Lower lobe of right lung (tissue), 2 donors: Measurements from ENCODE around the gene CTSZ. TPM values are rescaled to one million over a fixed set of nuclear protein-coding genes. Genes with fewer than 3 reads are reported as not detected.

Source experiments
- ATAC-seq, 2 donors: fragments of 200-7000 bp; cut with Tn5 transposase; one replicate each; pipeline ENCODE4 v1.9.1; 2020 to 2022; ENCODE audit warnings: mild to moderate bottlenecking in 2 of 2, moderate library complexity in 2 of 2
- DNase-seq: peaks from one replicate; pipeline ENCODE4 v3.0.0-alpha.2; 2020
- H3K27ac ChIP-seq: fragments of 200-600 bp; one replicate; pipeline ENCODE4 v1.8.0; 2022
- H3K27me3 ChIP-seq: fragments of 200-600 bp; one replicate; pipeline ENCODE4 v1.8.0; 2022; ENCODE audit warnings: low read depth
- H3K36me3 ChIP-seq: fragments of 200-600 bp; one replicate; pipeline ENCODE4 v1.8.0; 2022; ENCODE audit warnings: mild to moderate bottlenecking
- H3K4me1 ChIP-seq: fragments of 200-600 bp; one replicate; pipeline ENCODE4 v1.8.0; 2022
- H3K4me3 ChIP-seq: fragments of 200-600 bp; one replicate; pipeline ENCODE4 v1.8.0; 2022; ENCODE audit warnings: mild to moderate bottlenecking
- H3K9me3 ChIP-seq: fragments of 200-600 bp; one replicate; pipeline ENCODE4 v1.8.0; 2022
- intact Hi-C: fragments of 100-400 bp; cut with DNase I; formaldehyde crosslinking; loops from one replicate; pipeline ENCODE4 v1.11.0; 2022
- total RNA-seq: library from RNA; stranded (reverse); fragmentation: NEBNext Ultra II Directional; extraction: Animal tissue kit (Norgen Biotek cat#: 25700); gene quantifications from one replicate; pipeline ENCODE4 v1.2.1, GENCODE V29; 2021
- TF ChIP-seq, protein P1 (sequence below): fragments of 200-600 bp; IDR thresholded peaks from one replicate; pipeline ENCODE4 v1.8.0; 2022; ENCODE audit warnings: antibody characterized with exemption, mild to moderate bottlenecking
- donor health status: DM: no; HTN: yes; CAD: no; lungs with severe emphysema.

The CTSZ gene
- total RNA-seq, 1 donor from 2014 or later: 533 TPM

DNA sequence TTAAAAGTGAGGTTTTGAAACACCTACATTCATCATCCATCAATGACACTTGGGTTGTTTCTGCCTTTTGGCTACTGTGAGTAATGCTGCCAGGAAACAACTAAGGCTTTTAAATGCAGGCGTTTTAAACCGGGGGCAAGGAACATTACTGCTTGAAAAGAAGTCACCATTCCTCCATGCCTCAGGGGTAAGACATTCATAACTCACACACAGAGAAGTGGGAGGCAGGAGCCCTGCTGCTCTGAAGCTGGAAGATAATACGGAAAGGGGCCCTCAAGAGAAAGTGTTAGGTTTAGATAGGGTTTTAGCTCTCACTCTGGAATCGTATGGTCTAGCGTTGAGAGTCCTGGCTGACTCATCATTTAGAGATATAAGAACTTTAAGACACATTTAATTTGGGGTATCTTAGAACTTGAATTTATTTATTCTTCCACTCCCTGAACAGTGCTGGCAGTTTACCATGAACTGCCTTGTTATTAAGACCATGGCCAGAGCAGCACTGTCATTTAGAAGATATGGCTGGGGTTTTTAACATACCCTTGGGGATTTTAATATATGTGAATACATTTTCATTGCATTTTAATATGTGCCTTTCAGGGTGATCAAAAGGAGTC, 14.0 kb upstream of the CTSZ start:
- TF ChIP-seq, protein P1, sequence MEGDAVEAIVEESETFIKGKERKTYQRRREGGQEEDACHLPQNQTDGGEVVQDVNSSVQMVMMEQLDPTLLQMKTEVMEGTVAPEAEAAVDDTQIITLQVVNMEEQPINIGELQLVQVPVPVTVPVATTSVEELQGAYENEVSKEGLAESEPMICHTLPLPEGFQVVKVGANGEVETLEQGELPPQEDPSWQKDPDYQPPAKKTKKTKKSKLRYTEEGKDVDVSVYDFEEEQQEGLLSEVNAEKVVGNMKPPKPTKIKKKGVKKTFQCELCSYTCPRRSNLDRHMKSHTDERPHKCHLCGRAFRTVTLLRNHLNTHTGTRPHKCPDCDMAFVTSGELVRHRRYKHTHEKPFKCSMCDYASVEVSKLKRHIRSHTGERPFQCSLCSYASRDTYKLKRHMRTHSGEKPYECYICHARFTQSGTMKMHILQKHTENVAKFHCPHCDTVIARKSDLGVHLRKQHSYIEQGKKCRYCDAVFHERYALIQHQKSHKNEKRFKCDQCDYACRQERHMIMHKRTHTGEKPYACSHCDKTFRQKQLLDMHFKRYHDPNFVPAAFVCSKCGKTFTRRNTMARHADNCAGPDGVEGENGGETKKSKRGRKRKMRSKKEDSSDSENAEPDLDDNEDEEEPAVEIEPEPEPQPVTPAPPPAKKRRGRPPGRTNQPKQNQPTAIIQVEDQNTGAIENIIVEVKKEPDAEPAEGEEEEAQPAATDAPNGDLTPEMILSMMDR: no peak

DNA sequence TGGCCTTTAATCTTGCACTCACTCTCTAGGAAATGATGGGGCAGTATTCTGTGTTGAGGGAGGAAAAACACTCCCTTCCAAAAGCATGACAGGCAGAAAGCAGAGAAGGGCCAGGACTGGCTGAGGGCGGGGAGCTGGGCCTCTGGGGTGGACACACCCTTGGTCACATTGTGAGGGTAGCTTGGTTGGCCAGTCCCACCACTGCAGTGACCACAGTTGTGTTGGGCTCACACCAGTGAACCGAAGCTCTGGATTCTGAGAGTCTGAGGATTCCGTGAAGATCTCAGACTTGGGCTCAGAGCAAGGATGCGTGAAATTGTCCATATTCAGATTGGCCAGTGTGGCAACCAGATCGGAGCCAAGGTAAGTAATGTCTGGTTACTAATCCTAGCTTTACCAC, 12.2 kb upstream of the CTSZ start, which contains the start of gene TUBB1:
TSS of gene TUBB1 (plus strand) at position 213 of the 400 bp plus-strand sequence. CDS start at position 307, 94 bp downstream.
- ATAC-seq: no peak
- H3K27ac ChIP-seq: no peak within 1 kb of the TSS
- intact Hi-C loops: no loop called here
- no peak for DNase-seq
- TF ChIP-seq, protein P1: no peak
- peaks cover 16% of the 10 kb centered on the region for H3K36me3 ChIP-seq
- H3K4me1 ChIP-seq: peaks cover 5% of the 10 kb centered on the region
- no peaks in the 10 kb centered on the region for H3K27me3 ChIP-seq
- H3K9me3 ChIP-seq: no peaks in the 10 kb centered on the region
- no peak within 1 kb of the TSS for H3K4me3 ChIP-seq

More for the DNA sequence above, 14.0 kb upstream of the CTSZ start:
- Histone ChIP-seq H3K27me3 (no peaks in the 10 kb centered on the region), H3K4me1 (peaks cover 5% of the 10 kb centered on the region), H3K4me3 (no peak overlapping the region), H3K9me3 (no peaks in the 10 kb centered on the region), H3K36me3 (peaks cover 34% of the 10 kb centered on the region), H3K27ac (no peak overlapping the region)
- intact Hi-C loops: no loop called here
- no peak for DNase-seq
- ATAC-seq: no peak

DNA sequence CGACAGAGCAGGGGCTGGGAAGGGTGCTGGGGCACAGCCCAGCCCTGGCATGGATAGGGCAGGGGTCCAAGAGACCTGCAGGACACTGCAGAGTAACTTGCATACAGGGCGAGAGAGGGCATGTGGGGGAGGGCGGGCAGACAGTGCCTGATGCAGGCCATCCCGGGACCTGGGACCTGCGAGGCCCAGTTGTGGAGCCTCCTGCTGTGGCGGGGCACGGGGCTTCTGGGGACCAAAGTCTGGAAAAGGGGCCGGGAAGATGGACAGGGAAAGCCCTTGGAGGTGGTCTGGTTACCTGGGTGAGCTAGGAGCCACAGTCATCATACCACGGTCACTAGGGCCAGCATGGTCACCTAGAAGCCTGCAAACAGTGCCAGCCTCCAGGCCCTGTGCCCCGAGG, 11.8 kb upstream of the CTSZ start:
- Histone ChIP-seq H3K36me3 (peaks cover 12% of the 10 kb centered on the region), H3K27me3 (no peaks in the 10 kb centered on the region), H3K27ac (no peak overlapping the region), H3K4me1 (peaks cover 8% of the 10 kb centered on the region), H3K9me3 (no peaks in the 10 kb centered on the region), H3K4me3 (no peak overlapping the region)
- ATAC-seq (no peak), DNase-seq (no peak)
- TF ChIP-seq, protein P1: no peak
- intact Hi-C loops: no loop called here

DNA sequence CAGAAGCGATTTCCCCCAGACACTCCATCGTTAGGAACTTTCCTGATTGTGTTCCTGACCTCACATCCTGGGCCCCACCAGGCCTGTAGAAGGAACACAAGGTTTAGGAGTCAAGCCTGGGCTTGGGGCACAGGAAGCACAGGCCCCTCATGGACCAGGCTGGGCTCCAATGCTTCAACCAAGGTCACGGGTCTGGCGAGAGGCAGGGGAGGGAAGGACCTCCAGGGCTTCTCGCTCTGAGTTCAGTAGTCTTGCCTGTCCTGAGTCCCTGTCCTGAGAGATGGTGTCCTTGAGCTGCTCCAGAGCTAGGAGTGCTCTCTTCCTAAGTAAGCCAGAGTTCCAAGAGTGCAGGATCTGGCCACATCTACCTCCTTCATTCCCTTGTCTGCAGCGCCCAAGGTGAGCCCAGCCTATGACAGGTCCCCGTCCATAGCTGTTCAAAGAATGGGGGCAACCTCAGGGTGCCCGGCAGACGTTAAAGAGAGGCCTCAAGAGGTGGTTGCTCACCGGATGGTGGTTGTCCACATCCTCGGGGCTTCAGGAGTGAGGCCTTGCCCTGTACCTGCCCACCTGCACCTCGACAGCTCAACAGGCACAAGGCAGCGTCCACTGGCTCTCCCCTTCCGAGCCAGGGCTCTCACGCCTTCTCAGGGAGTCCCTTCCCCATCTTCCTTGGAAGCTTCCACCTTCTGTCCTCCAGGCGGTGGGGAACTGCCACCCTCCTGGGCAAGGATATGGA, 10.6 kb upstream of the CTSZ start:
- no peaks in the 10 kb centered on the region for H3K9me3 ChIP-seq
- intact Hi-C loops: no loop called here
- peaks cover 8% of the 10 kb centered on the region for H3K4me1 ChIP-seq
- peaks cover under 1% of the 10 kb centered on the region for H3K36me3 ChIP-seq
- no peak for DNase-seq
- no peak for ATAC-seq
- no peak overlapping the region for H3K4me3 ChIP-seq
- TF ChIP-seq, protein P1: no peak
- H3K27me3 ChIP-seq: no peaks in the 10 kb centered on the region
- H3K27ac ChIP-seq: no peak overlapping the region

DNA sequence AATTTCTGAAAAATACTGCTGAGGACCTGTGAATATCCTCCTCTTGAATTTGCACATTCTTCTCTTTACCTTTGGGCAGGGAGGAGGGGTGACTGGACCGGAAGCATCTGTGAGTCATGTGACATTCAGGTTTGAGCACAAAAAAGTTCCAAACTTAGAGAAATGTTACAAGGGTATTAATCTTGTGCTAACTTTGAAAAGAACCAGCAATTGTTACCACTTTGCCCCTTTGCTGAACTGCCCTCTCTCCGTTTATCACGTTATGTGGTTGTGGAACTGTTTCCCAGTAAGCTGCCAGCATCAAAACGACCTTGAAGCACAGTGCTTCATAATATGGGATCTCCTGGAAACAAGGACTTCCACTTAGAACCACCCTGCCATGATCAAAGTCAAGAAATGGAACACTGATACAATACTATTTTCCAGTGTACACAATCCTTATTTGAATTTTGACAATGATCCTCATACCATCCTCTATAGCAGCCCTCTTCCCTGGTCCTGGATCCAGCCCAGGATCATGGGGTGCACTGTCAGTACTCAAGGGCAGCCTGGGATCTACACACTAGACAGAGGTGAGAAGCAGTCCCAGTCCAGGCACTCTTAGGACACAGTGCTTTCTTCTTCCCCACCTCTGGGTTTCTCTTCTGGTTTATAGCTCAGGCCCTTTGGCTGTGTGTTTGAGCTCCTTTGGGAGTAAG, 9.9 kb upstream of the CTSZ start:
- intact Hi-C loops: no loop called here
- H3K27me3 ChIP-seq: no peaks in the 10 kb centered on the region
- ATAC-seq (no peak), DNase-seq (no peak)
- H3K27ac ChIP-seq: no peak overlapping the region
- no peaks in the 10 kb centered on the region for H3K9me3 ChIP-seq
- H3K36me3 ChIP-seq: no peaks in the 10 kb centered on the region
- H3K4me1 ChIP-seq: peaks cover 8% of the 10 kb centered on the region
- TF ChIP-seq, protein P1: no peak
- H3K4me3 ChIP-seq: no peak overlapping the region
